ENCODE measurements around the gene C2orf69. TPM values are rescaled to one million over a fixed set of nuclear protein-coding genes. Genes with fewer than 3 reads are reported as not detected.

The C2orf69 gene
- 10 to 100 TPM; 10.3 to 13.8 (median 13.5) TPM for total RNA-seq
- long read RNA-seq, donor 1, transcript C2orf69-201 (2 exons, 3,728 nt): major isoform, 40 of 42 reads
- long read RNA-seq, donor 1, partial matches to known transcripts: 0 of 42 reads
- long read RNA-seq, donor 1, other reads (novel, unspliced or antisense): 2 of 42 reads
- long read RNA-seq, donor 2, transcript C2orf69-201 (2 exons, 3,728 nt): major isoform, 15 of 18 reads
- long read RNA-seq, donor 2, partial matches to known transcripts: 0 of 18 reads
- long read RNA-seq, donor 2, other reads (novel, unspliced or antisense): 3 of 18 reads

- peak within 1 kb of the TSS; percentile 86 for H3K4me3 ChIP-seq
- H3K9me3 ChIP-seq: no peaks in the 10 kb centered on the region
- ATAC-seq (peak; percentile 99), DNase-seq (peak; percentile 97 to 98 (median 98))
- intact Hi-C loops (cut with DNase I, micrococcal nuclease): no loop called here
- H3K4me1 ChIP-seq (ENCODE audit: low read depth): peaks cover 7% of the 10 kb centered on the region
- no peak for TF ChIP-seq CTCF (IDR thresholded peaks at IDR 0.05)
- no peaks in the 10 kb centered on the region for H3K36me3 ChIP-seq (ENCODE audit: low read depth)
These were observed at the start of gene C2orf69 for GRCh38 chr2:199911052-199911876. Gene C2orf69, plus strand, starts transcription at chr2:199911293. Its CDS starts 146 bp downstream, at chr2:199911439.

GRCh38 chr2:199862788-199863187 is 48.3 kb upstream of the C2orf69 start:
- TF ChIP-seq CTCF (IDR thresholded peaks at IDR 0.05): no peak
- no peak for ATAC-seq
- no peak overlapping the region for H3K4me3 ChIP-seq
- intact Hi-C loops (cut with DNase I, micrococcal nuclease): no loop called here
- H3K4me1 ChIP-seq (ENCODE audit: low read depth): no peaks in the 10 kb centered on the region
- H3K9me3 ChIP-seq: no peaks in the 10 kb centered on the region
- no peaks in the 10 kb centered on the region for H3K36me3 ChIP-seq (ENCODE audit: low read depth)
- no peak for DNase-seq

GRCh38 chr2:199865905-199866304 is 45.2 kb upstream of the C2orf69 start:
- H3K36me3 ChIP-seq (ENCODE audit: low read depth): no peaks in the 10 kb centered on the region
- TF ChIP-seq CTCF (IDR thresholded peaks at IDR 0.05): no peak
- no peaks in the 10 kb centered on the region for H3K9me3 ChIP-seq
- H3K4me3 ChIP-seq: no peak overlapping the region
- intact Hi-C loops (cut with DNase I, micrococcal nuclease): no loop called here
- DNase-seq: no peak
- ATAC-seq: no peak
- no peaks in the 10 kb centered on the region for H3K4me1 ChIP-seq (ENCODE audit: low read depth)

- intact Hi-C loops (cut with DNase I, micrococcal nuclease): no loop called here
- H3K9me3 ChIP-seq: peaks cover under 1% of the 10 kb centered on the region
- H3K4me1 ChIP-seq (ENCODE audit: low read depth): no peaks in the 10 kb centered on the region
- DNase-seq: no peak
- no peak overlapping the region for H3K4me3 ChIP-seq
- ATAC-seq: no peak
- H3K36me3 ChIP-seq (ENCODE audit: low read depth): no peaks in the 10 kb centered on the region
- TF ChIP-seq CTCF (IDR thresholded peaks at IDR 0.05): no peak
These were observed 42.5 kb upstream of the C2orf69 start for GRCh38 chr2:199868431-199869226.

GRCh38 chr2:199869227-199869541 is 41.9 kb upstream of the C2orf69 start:
- intact Hi-C loops (cut with DNase I, micrococcal nuclease): no loop called here
- DNase-seq: no peak
- ATAC-seq: no peak
- peaks cover 6% of the 10 kb centered on the region for H3K9me3 ChIP-seq
- H3K4me3 ChIP-seq: no peak overlapping the region
- no peaks in the 10 kb centered on the region for H3K36me3 ChIP-seq (ENCODE audit: low read depth)
- no peak for TF ChIP-seq CTCF (IDR thresholded peaks at IDR 0.05)
- no peaks in the 10 kb centered on the region for H3K4me1 ChIP-seq (ENCODE audit: low read depth)

Data from mucosa of descending colon (tissue), 3 donors.